Head of caudate nucleus (tissue), 42 donors: ENCODE measurements around the gene ARL6IP4.

Experiments
- DNase-seq, 42 donors: peaks; one replicate each; pipeline versions ENCODE4 v3.0.0 to v3.0.0-alpha.2; 2020 to 2021; ENCODE audit warnings: mixed read lengths in 7 of 42
- intact Hi-C: fragments of 100-400 bp; cut with DNase I; formaldehyde crosslinking; loops from one replicate; pipeline ENCODE4 v1.15.0; 2022

Gene ARL6IP4

GRCh38 chr12:122951979-122952892 is 28.2 kb upstream of the ARL6IP4 start:
- intact Hi-C loops, result loop anchor here (5.0 kb wide), 2 partner anchors 90 to 160 kb away; no protein-coding TSS in a partner anchor
- DNase-seq, result peak; percentile 66 to 93 (median 83)

- no peak for DNase-seq
- intact Hi-C loops, result no loop called here
Observed at GRCh38 chr12:122955156-122955555, 25.3 kb upstream of the ARL6IP4 start.

- DNase-seq, result no peak
- intact Hi-C loops, result no loop called here
Observed at GRCh38 chr12:122956035-122956434, 24.4 kb upstream of the ARL6IP4 start.

- no peak for DNase-seq
- intact Hi-C loops, result no loop called here
Observed at GRCh38 chr12:122958198-122958888, 22.1 kb upstream of the ARL6IP4 start.

- intact Hi-C loops, result no loop called here
Observed at GRCh38 chr12:122959566-122960192, 20.8 kb upstream of the ARL6IP4 start.

DNA sequence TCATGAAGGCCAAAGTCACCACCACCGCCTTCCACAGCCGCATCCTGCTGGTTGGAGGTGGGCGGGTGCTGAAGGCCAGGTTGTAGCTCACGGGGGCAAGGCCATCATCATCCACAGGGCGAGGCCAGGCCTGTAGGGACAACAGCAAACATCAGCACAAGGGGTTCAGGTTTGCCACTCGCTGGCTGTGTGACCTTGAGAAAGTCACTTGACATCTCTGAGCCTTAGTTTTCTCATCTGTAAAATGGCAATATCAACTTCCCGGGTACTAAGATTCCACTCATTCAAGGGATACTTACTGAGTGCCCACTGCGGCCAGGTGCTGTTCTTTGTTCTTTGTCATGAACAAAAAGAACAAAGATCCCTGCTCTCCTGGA is 20.3 kb upstream of the ARL6IP4 start:
- DNase-seq, result no peak
- intact Hi-C loops, result no loop called here

More at GRCh38 chr12:122959566-122960192, 20.8 kb upstream of the ARL6IP4 start:
- DNase-seq, result no peak

DNA sequence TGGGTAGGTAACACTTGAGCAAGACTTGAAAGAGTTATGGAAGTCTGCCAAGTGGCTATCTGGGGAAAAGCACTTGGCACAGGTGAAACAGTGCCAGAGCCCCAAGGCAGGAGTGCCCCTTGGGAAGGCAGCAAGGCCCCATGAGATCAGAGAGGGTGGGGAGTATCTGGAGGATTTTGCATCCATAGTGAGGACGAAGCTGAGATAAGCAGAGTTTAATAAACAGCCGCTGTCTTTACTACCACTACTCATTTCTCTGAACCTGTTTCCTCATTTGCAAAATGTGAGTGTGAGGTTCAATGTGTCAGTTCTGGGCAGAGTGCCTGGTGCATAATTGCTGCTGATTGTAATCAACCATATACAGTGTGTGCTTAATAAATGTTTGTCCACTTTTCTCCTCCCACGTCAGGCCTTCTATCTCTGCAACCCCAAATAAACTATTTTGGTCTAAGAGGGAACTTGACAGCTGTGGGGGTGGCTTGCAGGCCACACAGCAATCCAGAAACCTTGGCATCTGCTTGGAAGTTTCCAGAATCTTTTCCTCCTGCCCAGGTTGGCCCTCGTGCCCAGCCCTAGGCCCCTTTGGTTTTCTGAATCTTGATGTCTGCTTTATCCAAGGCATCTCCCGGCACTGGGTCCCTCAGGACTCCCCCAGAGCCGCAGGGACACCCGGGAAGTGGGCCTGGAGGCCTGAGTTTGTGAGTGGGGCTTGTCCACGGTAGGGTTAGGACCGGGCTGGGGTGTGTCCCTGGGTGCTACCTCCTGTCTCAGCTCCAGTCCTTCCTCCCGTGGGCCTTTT is 18.8 kb upstream of the ARL6IP4 start:
- DNase-seq, result no peak
- intact Hi-C loops, result no loop called here

DNA sequence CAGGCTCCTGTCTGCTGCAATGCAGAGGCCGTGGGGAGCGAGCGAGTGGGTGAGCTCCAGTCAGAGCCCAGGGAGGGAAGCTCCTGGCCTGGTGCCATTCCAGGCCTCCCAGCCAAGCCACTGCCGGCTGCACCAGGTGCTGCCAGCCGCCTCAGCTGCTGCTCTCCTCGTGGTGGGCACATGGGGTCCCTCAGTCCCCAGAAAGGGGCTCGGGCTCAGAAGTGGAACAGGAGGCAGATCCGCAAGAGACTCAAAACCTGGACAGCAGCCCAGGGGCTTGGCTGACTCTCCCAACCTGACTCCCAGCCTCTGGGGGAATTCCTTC is 16.6 kb upstream of the ARL6IP4 start:
- peak in 38 of 42 donors; percentile 33 to 87 (median 64) for DNase-seq

DNA sequence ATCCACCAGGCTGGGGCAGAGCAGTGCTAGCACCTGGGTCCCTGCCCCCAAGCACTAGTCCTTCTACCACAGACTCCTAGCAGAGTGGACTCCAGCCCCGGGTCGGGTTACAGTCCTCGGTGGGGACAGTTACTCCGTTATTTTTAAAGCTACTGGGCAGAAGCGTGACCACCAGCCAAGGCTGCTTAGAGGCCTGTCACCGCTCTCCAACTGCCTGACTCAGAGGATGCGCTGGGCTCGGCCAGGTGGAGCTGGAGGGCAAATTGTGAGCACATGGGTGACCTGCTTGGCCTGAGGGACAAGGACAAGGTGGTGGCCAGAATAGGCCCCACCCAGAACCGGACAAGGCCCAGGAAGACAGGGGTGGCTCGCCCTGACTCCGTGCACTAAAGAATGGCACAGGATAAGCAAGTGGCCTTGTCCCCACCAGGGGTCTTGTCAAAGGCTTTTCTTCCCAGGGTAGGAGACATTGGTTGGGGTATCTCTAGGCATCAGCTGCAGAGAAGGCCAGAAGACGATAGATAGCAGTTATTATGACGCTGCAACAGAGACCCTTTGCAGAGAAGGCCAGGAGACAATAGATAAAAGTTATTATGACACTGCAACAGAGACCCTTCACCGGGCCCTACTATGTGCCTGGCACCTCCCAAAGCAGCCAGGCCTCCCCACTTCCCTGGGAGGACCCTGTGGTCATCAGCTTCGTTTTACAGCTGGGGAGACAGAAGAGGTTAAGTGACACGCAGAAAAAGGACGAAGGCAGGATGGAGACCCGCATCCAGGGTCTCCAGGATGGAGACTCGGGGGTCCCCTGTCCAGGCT is 15.8 kb upstream of the ARL6IP4 start:
- no peak for DNase-seq

More for the DNA sequence above, 16.6 kb upstream of the ARL6IP4 start:
- intact Hi-C loops, result no loop called here

DNA sequence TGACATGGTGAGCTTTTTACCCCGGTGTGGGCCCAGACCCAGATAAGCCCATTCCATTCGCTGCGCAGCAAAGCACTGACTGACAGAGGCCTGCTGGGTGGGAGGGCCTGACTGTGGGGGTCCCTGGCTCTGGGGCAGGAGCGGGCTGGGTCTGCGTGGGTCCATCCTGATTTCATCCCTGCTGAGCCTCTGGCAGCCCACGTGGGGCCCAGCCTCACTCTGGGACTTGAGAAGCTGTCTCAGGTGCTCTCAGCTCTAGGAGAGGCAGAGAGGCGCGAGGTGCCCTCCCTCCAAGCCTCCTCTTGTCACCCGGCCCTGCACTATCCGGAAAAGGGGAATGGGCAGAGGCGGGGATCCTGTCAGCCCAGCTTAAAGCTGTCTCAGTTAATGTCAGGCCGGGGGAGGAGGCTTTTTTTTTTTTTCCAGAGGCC is 15.1 kb upstream of the ARL6IP4 start:
- peak in 35 of 42 donors; percentile 31 to 90 (median 67) for DNase-seq
- intact Hi-C loops, result no loop called here

More for the DNA sequence above, 15.8 kb upstream of the ARL6IP4 start:
- intact Hi-C loops, result no loop called here

DNA sequence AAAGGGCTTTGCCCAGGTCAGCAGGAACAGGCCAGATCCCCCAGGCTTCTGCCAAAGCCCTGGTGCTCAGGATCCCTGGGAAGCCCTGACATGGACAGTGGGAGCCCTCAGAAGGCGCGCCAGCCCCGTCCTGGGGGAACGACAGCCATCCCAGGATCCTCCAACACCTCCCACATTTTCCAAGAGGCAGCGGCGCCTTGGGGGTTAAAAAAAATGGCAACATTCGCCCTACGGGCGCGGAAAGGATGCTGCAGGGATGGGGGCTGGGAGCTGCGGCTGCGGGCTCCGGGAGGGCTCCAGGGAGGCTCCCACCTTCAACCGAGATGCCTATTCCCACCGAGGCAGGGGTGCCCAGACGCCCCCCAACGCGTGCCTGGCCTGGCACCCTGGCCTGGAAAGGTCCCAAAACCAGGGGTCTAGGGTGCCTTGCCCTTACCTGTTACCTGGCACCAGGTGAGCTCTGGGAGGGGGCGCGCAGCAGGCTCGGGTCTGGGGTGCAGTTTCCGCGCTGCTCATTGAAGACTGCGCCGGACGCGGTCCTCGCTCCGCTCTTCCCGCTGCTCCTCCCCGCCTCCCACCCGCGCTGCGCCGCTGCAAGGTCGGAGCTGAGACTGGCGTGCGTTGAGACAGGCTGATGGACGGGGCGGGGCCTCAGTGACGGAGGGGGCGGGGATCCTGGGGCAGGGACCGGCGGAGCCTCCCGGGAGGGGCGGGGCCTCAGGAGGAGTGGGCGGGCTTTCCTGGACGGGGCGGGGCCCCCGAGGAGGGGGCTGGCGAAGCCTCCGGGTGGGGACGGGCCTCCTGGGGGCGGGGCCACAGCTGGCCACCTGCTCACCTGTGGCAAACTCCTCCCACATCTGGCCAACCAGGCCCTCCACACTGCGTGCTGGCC is 14.4 kb upstream of the ARL6IP4 start, which contains the start of gene ABCB9:
Gene ABCB9 (minus strand): TSS at position 613 of the 892 bp plus-strand sequence. CDS start 6,228 bp downstream, outside the sequence.
- peak; percentile 82 to 97 (median 94) for DNase-seq
- intact Hi-C loops, result no loop called here

- intact Hi-C loops, result no loop called here
- DNase-seq, result no peak
Observed at GRCh38 chr12:122966743-122967550, 13.5 kb upstream of the ARL6IP4 start.

- DNase-seq, result no peak
Observed at GRCh38 chr12:122968104-122968503, 12.4 kb upstream of the ARL6IP4 start.

DNA sequence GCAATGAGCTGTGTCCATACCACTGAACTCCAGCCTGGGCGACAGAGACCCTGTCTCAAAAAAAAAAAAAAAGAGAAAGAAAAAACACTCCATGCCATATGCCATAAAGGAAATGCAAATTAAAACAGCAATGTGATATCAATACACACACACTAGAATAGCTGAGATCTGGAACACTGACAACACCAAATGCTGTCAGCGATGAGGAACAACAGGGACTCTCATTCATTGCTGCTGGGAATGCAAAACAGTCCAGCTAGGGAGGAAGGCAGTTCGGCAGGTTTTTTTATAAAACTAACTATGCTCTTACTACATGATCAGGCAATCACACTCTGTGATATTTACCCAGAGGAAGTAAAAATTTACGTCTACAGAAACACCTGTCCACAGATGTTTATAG is 10.8 kb upstream of the ARL6IP4 start:
- peak in 6 of 42 donors; percentile 40 to 63 (median 47) for DNase-seq
- intact Hi-C loops, result no loop called here

More at GRCh38 chr12:122968104-122968503, 12.4 kb upstream of the ARL6IP4 start:
- intact Hi-C loops, result no loop called here

GRCh38 chr12:122974274-122974891 is 6.1 kb upstream of the ARL6IP4 start:
- intact Hi-C loops, result no loop called here
- peak; percentile 97 to 100 (median 99) for DNase-seq
